ENCODE results near the gene GTSF1L.
"Not testable (repeated sequence)": the region's sequence is repeated elsewhere in the genome, so short reads cannot be mapped to it uniquely, and the experiment has no call there.

GTSF1L gene

GRCh38 chr20:43726811-43727338 lies at the start of gene GTSF1L:
GTSF1L (minus strand) TSS chr20:43727002; CDS start chr20:43726694, 308 bp downstream.
- no peak for DNase-seq

- DNase-seq = no peak
Observed at GRCh38 chr20:43774754-43775153, 48.0 kb upstream of the GTSF1L start.

- DNase-seq = no peak
Observed at GRCh38 chr20:43771503-43772190, 44.8 kb upstream of the GTSF1L start.

GRCh38 chr20:43770342-43770741 lies 43.5 kb upstream of the GTSF1L start:
- DNase-seq = no peak

- DNase-seq = no peak
Observed at GRCh38 chr20:43767686-43768474, 41.1 kb upstream of the GTSF1L start.

- DNase-seq = no peak
Observed at GRCh38 chr20:43766917-43767316, 40.1 kb upstream of the GTSF1L start.

- DNase-seq = no peak
Observed at GRCh38 chr20:43766385-43766784, 39.6 kb upstream of the GTSF1L start.

GRCh38 chr20:43765916-43766315 lies 39.1 kb upstream of the GTSF1L start:
- no peak for DNase-seq

GRCh38 chr20:43762911-43763310 lies 36.1 kb upstream of the GTSF1L start:
- no peak for DNase-seq

- DNase-seq = no peak
Observed at GRCh38 chr20:43761386-43762340, 34.9 kb upstream of the GTSF1L start.

GRCh38 chr20:43757888-43758287 lies 31.1 kb upstream of the GTSF1L start:
- DNase-seq = not testable (repeated sequence)

- no peak for DNase-seq
Observed at GRCh38 chr20:43755851-43756250, 29.0 kb upstream of the GTSF1L start.

GRCh38 chr20:43755390-43755789 lies 28.6 kb upstream of the GTSF1L start:
- no peak for DNase-seq

GRCh38 chr20:43752561-43753301 lies 25.9 kb upstream of the GTSF1L start:
- peak; percentile 79 for DNase-seq

GRCh38 chr20:43752051-43752360 lies 25.2 kb upstream of the GTSF1L start:
- DNase-seq = no peak

GRCh38 chr20:43751167-43752050 lies 24.6 kb upstream of the GTSF1L start:
- peak; percentile 67 for DNase-seq

- DNase-seq = peak; percentile 61
Observed at GRCh38 chr20:43750774-43751166, 24.0 kb upstream of the GTSF1L start.

GRCh38 chr20:43749734-43750294 lies 23.0 kb upstream of the GTSF1L start:
- peak; percentile 78 for DNase-seq

- peak; percentile 33 for DNase-seq
Observed at GRCh38 chr20:43748274-43748673, 21.5 kb upstream of the GTSF1L start.

- no peak for DNase-seq
Observed at GRCh38 chr20:43746344-43747137, 19.7 kb upstream of the GTSF1L start.

All from NK-92 treated with Interleukin-12 subunit alpha and Interleukin-12 subunit beta, amount 100 ng/mL, for 24 hours (cell line).